ENCODE measurements around the gene PBXIP1. TPM values are rescaled to one million over a fixed set of nuclear protein-coding genes. Genes with fewer than 3 reads are reported as not detected.
A peak's percentile ranks its signal among the peaks of the same experiment; 100 is the strongest.

Gene PBXIP1
- total and polyA plus RNA-seq, 10 of the 15 experiments (the other 5 are each of a cell fraction or from before 2014, with no cell fraction given): 0.63 to 25.6 (median 15.4) TPM

- Histone ChIP-seq H4K20me1 (ENCODE audit: control insufficient read depth, insufficient read depth) (no peaks in the 10 kb centered on the region), H3K36me3 (ENCODE audit: control insufficient read depth in 2 of 2, insufficient read depth in 2 of 2, low read length in 1 of 2) (no peaks in the 10 kb centered on the region; a peak in 1 of 4 replicates), H3K27ac (ENCODE audit: control insufficient read depth, insufficient read depth) (peak within 1 kb of the TSS; percentile 100), H3K9me3 (replicated peaks; ENCODE audit: control insufficient read depth, insufficient read depth, low read length) (no peaks in the 10 kb centered on the region), H3K27me3 (replicated peaks in 1 of 2; ENCODE audit: control insufficient read depth in 2 of 2, insufficient read depth in 2 of 2, low read length in 1 of 2) (no peaks in the 10 kb centered on the region), H3K9ac (ENCODE audit: control insufficient read depth, insufficient read depth, low read length) (peak within 1 kb of the TSS; percentile 97), H3K4me1 (ENCODE audit: control insufficient read depth, insufficient read depth, low read length) (peaks cover 38% of the 10 kb centered on the region), H3K4me3 (peak within 1 kb of the TSS; percentile 87), H2AFZ (ENCODE audit: control insufficient read depth, low read depth, low read length) (peak within 1 kb of the TSS; percentile 100), H3K79me2 (ENCODE audit: control insufficient read depth, insufficient read depth, low read length) (peaks cover 62% of the 10 kb centered on the region), H3K4me2 (ENCODE audit: control insufficient read depth, insufficient read depth) (peak within 1 kb of the TSS; percentile 97)
- ChIA-PET RAD21 (ENCODE audit: unreplicated experiment) (interaction anchor here (0.6 to 2.6 kb wide), 19 partner anchors 9 to 377 kb away, joined by 3 to 12 read pairs (median 4); partner anchors contain the start of genes CKS1B, PBXIP1, PYGO2 and SHC1), SMC1A (ENCODE audit: uncharacterized antibody, unreplicated experiment) (interaction anchor here (0.9 to 3.2 kb wide), 12 partner anchors 9 to 265 kb away, joined by 3 to 14 read pairs (median 4); partner anchors contain the start of genes KCNN3 and PBXIP1), POLR2A (interaction anchor here (0.6 to 2.9 kb wide), 26 partner anchors 8 to 331 kb away, joined by 3 to 19 read pairs (median 4); partner anchors contain the start of genes ADAR, CKS1B, FLAD1 and KCNN3), CTCF (interaction anchor here (0.6 to 3.5 kb wide), 25 partner anchors 16 to 602 kb away, joined by 3 to 20 read pairs (median 5); partner anchors contain the start of genes ADAM15, FLAD1, KRTCAP2 and PBXIP1)
- no TSS peak for BruUV-seq (replicated peaks)
- intact Hi-C loops (cut with micrococcal nuclease; ENCODE audit: unreplicated experiment) (loop anchor here (2.0 kb wide), 2 partner anchors 24 to 64 kb away; partner anchors contain the start of gene PYGO2), in situ Hi-C loops (cut with MboI) (no loop called here)
- DNase-seq (ENCODE audit: low read depth, low spot score) (peak; percentile 84), ATAC-seq (peak; percentile 79), FAIRE-seq (no peak)
- under 1% methylated on average over 39 of the region's 45 CpGs for WGBS (ENCODE audit: insufficient coverage, insufficient replicate concordance, low lambda C conversion rate, missing lambda C conversion rate)
- TF ChIP-seq HDAC2 (IDR thresholded peaks at IDR 0.05): no peak
- peak in 1 of 2 experiments; percentile 97; a peak in 2 of 4 replicates for TF ChIP-seq BHLHE40 (IDR thresholded peaks at IDR 0.05; ENCODE audit: borderline replicate concordance in 1 of 2, low read depth in 2 of 2, low read length in 1 of 2)
- TF ChIP-seq NKRF (conservative IDR thresholded peaks at IDR 0.05): peak; percentile 88; the same call in 1 of the 2 replicates
- no peak for TF ChIP-seq SP1 (IDR thresholded peaks at IDR 0.05; ENCODE audit: low read depth, low read length)
- no peak for TF ChIP-seq RUNX3 (IDR thresholded peaks at IDR 0.05; ENCODE audit: low read length)
- TF ChIP-seq POLR2A (IDR thresholded peaks at IDR 0.05; ENCODE audit: low read depth, low read length): peak; percentile 95
- 0 out of 2 replicates have a peak, but pooled peaks have one; percentile 72 for TF ChIP-seq DPF2 (IDR thresholded peaks at IDR 0.05)
- peak; percentile 97 for TF ChIP-seq PKNOX1 (IDR thresholded peaks at IDR 0.05)
- TF ChIP-seq IKZF2 (IDR thresholded peaks at IDR 0.05): peak; percentile 76 to 87
- no peak; the same call in 1 of the 2 replicates for TF ChIP-seq PAX5 (IDR thresholded peaks at IDR 0.05; ENCODE audit: borderline replicate concordance, low read depth, low read length)
- TF ChIP-seq TCF12 (IDR thresholded peaks at IDR 0.05; ENCODE audit: low read depth, low read length): peak; percentile 64; the same call in 1 of the 2 replicates
- TF ChIP-seq ESRRA (IDR thresholded peaks at IDR 0.05; ENCODE audit: low read length): no peak
- TF ChIP-seq PAX8 (IDR thresholded peaks at IDR 0.05): no peak
- no peak for TF ChIP-seq BCL11A (IDR thresholded peaks at IDR 0.05; ENCODE audit: low read depth, low read length)
- TF ChIP-seq EED (IDR thresholded peaks at IDR 0.05; ENCODE audit: low read depth): peak; percentile 81
- no peak for TF ChIP-seq CREM (IDR thresholded peaks at IDR 0.05; ENCODE audit: low read depth)
- TF ChIP-seq PBX3 (IDR thresholded peaks at IDR 0.05; ENCODE audit: insufficient replicate concordance, low read depth, low read length): peak; percentile 85
- peak; percentile 92 for TF ChIP-seq IKZF1 (conservative IDR thresholded peaks at IDR 0.05)
- TF ChIP-seq HCFC1 (IDR thresholded peaks at IDR 0.05; ENCODE audit: low read length): no peak; the same call in 1 of the 2 replicates
- no peak for TF ChIP-seq ZBED1 (IDR thresholded peaks at IDR 0.05; ENCODE audit: borderline replicate concordance)
- peak; percentile 82 for TF ChIP-seq NR2F1 (conservative IDR thresholded peaks at IDR 0.05)
- peak; percentile 68; the same call in 1 of the 2 replicates for TF ChIP-seq YY1 (IDR thresholded peaks at IDR 0.05; ENCODE audit: low read depth, low read length)
- TF ChIP-seq LARP7 (IDR thresholded peaks at IDR 0.05): peak; percentile 87
- no peak for TF ChIP-seq STAT3 (IDR thresholded peaks at IDR 0.05; ENCODE audit: low read depth, low read length)
Observed at GRCh38 chr1:154936555-154937084, 19.3 kb downstream of the PBXIP1 start, which contains the start of gene PMVK. Gene PMVK, minus strand, starts transcription at chr1:154936719. Its CDS starts 34 bp downstream, at chr1:154936685.
